ENCODE data around the gene FAT3.

The FAT3 gene

GRCh38 chr11:92227959-92228935 is 3.6 kb downstream of the FAT3 start:
- no peak for DNase-seq

GRCh38 chr11:92236856-92237255 is 12.2 kb downstream of the FAT3 start:
- no peak for DNase-seq

GRCh38 chr11:92240916-92241315 is 16.3 kb downstream of the FAT3 start:
- DNase-seq = no peak

- no peak for DNase-seq
Observed at GRCh38 chr11:92245700-92246271, 21.2 kb downstream of the FAT3 start.

GRCh38 chr11:92246630-92247029 is 22.0 kb downstream of the FAT3 start:
- no peak for DNase-seq

GRCh38 chr11:92249156-92249753 is 24.6 kb downstream of the FAT3 start:
- DNase-seq = no peak

GRCh38 chr11:92251980-92252379 is 27.4 kb downstream of the FAT3 start:
- DNase-seq = no peak

- DNase-seq = no peak
Observed at GRCh38 chr11:92253421-92253820, 28.8 kb downstream of the FAT3 start.

- DNase-seq = no peak
Observed at GRCh38 chr11:92253945-92254344, 29.3 kb downstream of the FAT3 start.

GRCh38 chr11:92257536-92257935 is 32.9 kb downstream of the FAT3 start:
- DNase-seq = no peak

- no peak for DNase-seq
Observed at GRCh38 chr11:92259861-92260260, 35.2 kb downstream of the FAT3 start.

- no peak for DNase-seq
Observed at GRCh38 chr11:92264350-92264749, 39.7 kb downstream of the FAT3 start.

- no peak for DNase-seq
Observed at GRCh38 chr11:92266806-92267205, 42.2 kb downstream of the FAT3 start.

- no peak for DNase-seq
Observed at GRCh38 chr11:92267278-92267677, 42.7 kb downstream of the FAT3 start.

GRCh38 chr11:92267968-92268367 is 43.4 kb downstream of the FAT3 start:
- DNase-seq = no peak

- DNase-seq = no peak
Observed at GRCh38 chr11:92268546-92268945, 43.9 kb downstream of the FAT3 start.

- no peak for DNase-seq
Observed at GRCh38 chr11:92269021-92269420, 44.4 kb downstream of the FAT3 start.

- DNase-seq = no peak
Observed at GRCh38 chr11:92269841-92270240, 45.2 kb downstream of the FAT3 start.

- no peak for DNase-seq
Observed at GRCh38 chr11:92272651-92273050, 48.0 kb downstream of the FAT3 start.
